PC-9 (cell line): Measurements from ENCODE around the gene PBX2.

Experiments
- EZH2 ChIP-seq: fragments of 200-600 bp; sonication (generic); IDR thresholded peaks from 2 replicates; pipeline ENCODE4 v1.8.0; 2017; ENCODE audit warnings: antibody characterized with exemption, low read depth
- TF ChIP-seq, protein P1 (sequence below): fragments of 200-600 bp; sonication (generic); conservative IDR thresholded peaks from 2 replicates; pipeline ENCODE4 v1.6.1; 2017; ENCODE audit warnings: mixed run types, antibody characterized with exemption, mild to moderate bottlenecking, moderate library complexity

DNA sequence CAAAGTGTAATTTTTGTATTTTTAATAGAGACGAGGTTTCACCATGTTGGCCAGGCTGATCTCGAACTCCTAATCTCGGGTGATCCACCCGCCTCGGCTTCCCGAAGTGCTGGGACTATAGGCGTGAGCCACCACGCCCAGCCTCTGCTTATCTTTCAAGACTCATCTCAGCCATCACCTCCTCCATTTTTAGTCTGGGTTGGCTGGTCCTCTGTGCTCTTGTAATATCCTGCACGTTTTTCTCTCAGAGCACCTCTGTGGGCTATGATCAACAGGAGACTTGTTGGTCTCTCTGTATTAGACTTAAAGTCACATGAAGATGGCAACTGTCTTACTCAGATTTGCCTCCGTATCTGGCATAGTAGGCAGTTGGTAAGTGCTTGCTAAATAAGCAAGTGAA, 26.3 kb upstream of the PBX2 start:
- TF ChIP-seq, protein P1, sequence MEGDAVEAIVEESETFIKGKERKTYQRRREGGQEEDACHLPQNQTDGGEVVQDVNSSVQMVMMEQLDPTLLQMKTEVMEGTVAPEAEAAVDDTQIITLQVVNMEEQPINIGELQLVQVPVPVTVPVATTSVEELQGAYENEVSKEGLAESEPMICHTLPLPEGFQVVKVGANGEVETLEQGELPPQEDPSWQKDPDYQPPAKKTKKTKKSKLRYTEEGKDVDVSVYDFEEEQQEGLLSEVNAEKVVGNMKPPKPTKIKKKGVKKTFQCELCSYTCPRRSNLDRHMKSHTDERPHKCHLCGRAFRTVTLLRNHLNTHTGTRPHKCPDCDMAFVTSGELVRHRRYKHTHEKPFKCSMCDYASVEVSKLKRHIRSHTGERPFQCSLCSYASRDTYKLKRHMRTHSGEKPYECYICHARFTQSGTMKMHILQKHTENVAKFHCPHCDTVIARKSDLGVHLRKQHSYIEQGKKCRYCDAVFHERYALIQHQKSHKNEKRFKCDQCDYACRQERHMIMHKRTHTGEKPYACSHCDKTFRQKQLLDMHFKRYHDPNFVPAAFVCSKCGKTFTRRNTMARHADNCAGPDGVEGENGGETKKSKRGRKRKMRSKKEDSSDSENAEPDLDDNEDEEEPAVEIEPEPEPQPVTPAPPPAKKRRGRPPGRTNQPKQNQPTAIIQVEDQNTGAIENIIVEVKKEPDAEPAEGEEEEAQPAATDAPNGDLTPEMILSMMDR, result no peak
- TF ChIP-seq EZH2, result no peak
